Loucy (cell line): ENCODE results near the gene RAB15.

Source experiments
- CTCF ChIP-seq: fragments of 200-600 bp; sonication (generic); conservative IDR thresholded peaks from 2 replicates; pipeline ENCODE4 v1.5.1; 2014; ENCODE audit warnings: mild to moderate bottlenecking, antibody characterized with exemption, low read length
- EZH2phosphoT487 ChIP-seq: fragments of 200-600 bp; IDR thresholded peaks from 2 replicates; pipeline ENCODE4 v1.6.1; 2018; ENCODE audit warnings: antibody characterized with exemption, mild to moderate bottlenecking, moderate library complexity, borderline replicate concordance

- TF ChIP-seq CTCF (no peak), EZH2phosphoT487 (no peak)
Observed at GRCh38 chr14:64918216-64918615, 53.9 kb downstream of the RAB15 start.
